Mononuclear cell (primary cell): ENCODE data around the gene ZNF519. TPM values are rescaled to one million over a fixed set of nuclear protein-coding genes. Genes with fewer than 3 reads are reported as not detected.
A peak's percentile ranks its signal among the peaks of the same experiment; 100 is the strongest.
"Not testable (repeated sequence)": the region's sequence is repeated elsewhere in the genome, so short reads cannot be mapped to it uniquely, and the experiment has no call there.

ENCODE experiments used
- H3K27me3 ChIP-seq: 2 replicates; pipeline ENCODE4 v1.6.0; 2011; ENCODE audit warnings: low read length, control low read depth; ENCODE audit not compliant: insufficient read depth
- H3K4me1 ChIP-seq: 2 replicates; pipeline ENCODE4 v1.5.1; 2011; ENCODE audit warnings: mild to moderate bottlenecking, low read length, control low read depth; ENCODE audit not compliant: insufficient read depth
- H3K4me3 ChIP-seq: 2 replicates; pipeline ENCODE4 v1.5.1; 2011; ENCODE audit warnings: mild to moderate bottlenecking, low read length, moderate library complexity
- H3K9me3 ChIP-seq: 2 replicates; pipeline ENCODE4 v1.5.1; 2011; ENCODE audit warnings: low read depth, mild to moderate bottlenecking, control low read depth, low read length
- total RNA-seq: library from RNA; depleted of rRNA; stranded (reverse); fragments of >200 nt; gene quantifications from one replicate; pipeline ENCODE4 v1.2.3, GENCODE V29; 2012

Gene ZNF519
- total RNA-seq: 6.9 TPM

GRCh38 chr18:14132271-14132700 lies at the start of gene ZNF519:
Gene ZNF519, minus strand, starts transcription at chr18:14132435. Its CDS starts 158 bp downstream, at chr18:14132277.
- H3K27me3 ChIP-seq, H3K4me1 ChIP-seq, H3K9me3 ChIP-seq: not testable (repeated sequence)
- peak within 1 kb of the TSS; percentile 51 for H3K4me3 ChIP-seq

GRCh38 chr18:14179306-14179705 lies 47.1 kb upstream of the ZNF519 start:
- Histone ChIP-seq H3K27me3 (no peaks in the 10 kb centered on the region), H3K4me1 (no peaks in the 10 kb centered on the region), H3K9me3 (no peaks in the 10 kb centered on the region), H3K4me3 (peak overlapping the region; percentile 37)

- H3K9me3 ChIP-seq, H3K27me3 ChIP-seq, H3K4me1 ChIP-seq: not testable (repeated sequence)
- H3K4me3 ChIP-seq: peak overlapping the region; percentile 37
Observed at GRCh38 chr18:14178321-14179196, 46.3 kb upstream of the ZNF519 start.

DNA sequence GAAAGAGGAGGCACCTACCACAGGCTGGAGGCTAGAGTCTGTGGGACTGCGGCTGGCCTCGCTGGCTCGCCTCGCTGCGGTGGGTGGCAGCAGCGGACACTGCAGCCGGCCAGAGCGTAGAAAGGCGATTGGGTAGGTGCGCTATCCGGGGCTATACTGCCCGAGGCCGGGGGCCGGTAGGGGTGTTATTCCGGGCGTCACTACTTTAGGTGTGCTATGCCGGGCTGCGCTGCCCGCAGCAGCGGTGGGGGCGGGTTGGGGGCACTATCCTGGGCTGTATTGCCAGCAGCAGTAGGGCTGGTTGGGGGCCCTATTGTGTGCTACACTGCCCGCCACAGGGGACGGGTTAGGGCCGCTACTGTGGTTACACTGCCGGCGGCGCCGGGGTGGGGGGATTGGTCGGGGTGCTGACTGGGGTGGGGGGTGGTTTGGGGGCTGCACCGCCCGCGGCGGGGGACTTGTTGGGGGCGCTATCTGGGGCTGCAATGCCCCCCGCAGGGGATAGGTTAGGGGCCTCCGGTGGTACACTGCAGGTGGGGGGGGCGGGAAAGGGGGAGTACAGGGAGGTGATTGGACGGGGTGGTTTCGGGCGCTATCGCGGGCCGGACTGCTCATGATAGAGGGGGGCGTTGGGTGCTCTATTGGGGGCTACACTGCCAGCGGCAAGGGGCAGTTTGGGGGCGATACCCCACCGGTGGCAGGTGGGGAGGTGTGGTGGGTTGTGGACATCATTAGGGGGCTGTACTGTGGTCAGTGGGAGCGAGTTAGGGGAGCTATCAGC lies 45.5 kb upstream of the ZNF519 start:
- H3K9me3 ChIP-seq, H3K4me3 ChIP-seq, H3K27me3 ChIP-seq, H3K4me1 ChIP-seq: not testable (repeated sequence)

- not testable (repeated sequence) for H3K9me3 ChIP-seq, H3K4me1 ChIP-seq, H3K4me3 ChIP-seq, H3K27me3 ChIP-seq
Observed at GRCh38 chr18:14175404-14175803, 43.2 kb upstream of the ZNF519 start.

GRCh38 chr18:14174706-14175085 lies 42.5 kb upstream of the ZNF519 start:
- no peak overlapping the region for H3K4me3 ChIP-seq
- no peaks in the 10 kb centered on the region for H3K4me1 ChIP-seq
- H3K27me3 ChIP-seq: no peaks in the 10 kb centered on the region
- no peaks in the 10 kb centered on the region for H3K9me3 ChIP-seq

DNA sequence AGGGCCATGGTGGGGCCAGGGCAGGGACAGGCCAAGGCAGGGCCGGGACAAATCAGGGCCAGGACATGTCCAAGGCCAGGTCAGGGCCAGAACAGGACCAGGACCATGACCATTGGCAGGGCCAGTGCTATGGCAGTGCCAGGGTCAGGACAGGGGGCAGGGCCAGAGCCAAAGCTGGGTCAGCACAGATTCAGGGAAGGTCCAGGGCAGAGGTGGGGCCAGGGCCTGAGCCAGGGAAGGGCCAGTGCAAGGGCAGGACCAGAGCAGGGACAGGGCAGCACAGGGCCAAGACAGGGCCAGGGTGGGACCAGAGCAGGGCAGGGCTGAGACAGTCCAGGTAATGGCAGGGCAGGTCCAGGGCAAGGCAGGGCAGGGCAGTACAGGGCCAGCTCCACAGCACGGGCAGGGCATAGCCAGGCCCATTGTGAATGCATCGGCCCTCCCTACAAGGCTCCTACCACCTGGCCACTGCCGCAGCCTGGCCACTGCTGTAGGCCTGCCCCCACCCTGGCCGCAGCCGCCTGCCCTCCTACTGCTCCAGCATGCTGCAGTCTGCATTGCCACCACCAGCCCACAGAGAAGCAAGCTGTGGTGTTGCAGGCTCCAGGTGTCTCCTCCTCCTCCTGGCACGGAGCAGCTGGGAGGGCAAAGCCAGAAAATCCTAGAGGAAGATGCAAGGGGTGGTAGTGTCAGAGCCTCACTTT lies 41.9 kb upstream of the ZNF519 start:
- not testable (repeated sequence) for H3K4me1 ChIP-seq, H3K9me3 ChIP-seq, H3K27me3 ChIP-seq, H3K4me3 ChIP-seq

- H3K4me3 ChIP-seq, H3K27me3 ChIP-seq, H3K9me3 ChIP-seq, H3K4me1 ChIP-seq: not testable (repeated sequence)
Observed at GRCh38 chr18:14173116-14173951, 41.1 kb upstream of the ZNF519 start.

DNA sequence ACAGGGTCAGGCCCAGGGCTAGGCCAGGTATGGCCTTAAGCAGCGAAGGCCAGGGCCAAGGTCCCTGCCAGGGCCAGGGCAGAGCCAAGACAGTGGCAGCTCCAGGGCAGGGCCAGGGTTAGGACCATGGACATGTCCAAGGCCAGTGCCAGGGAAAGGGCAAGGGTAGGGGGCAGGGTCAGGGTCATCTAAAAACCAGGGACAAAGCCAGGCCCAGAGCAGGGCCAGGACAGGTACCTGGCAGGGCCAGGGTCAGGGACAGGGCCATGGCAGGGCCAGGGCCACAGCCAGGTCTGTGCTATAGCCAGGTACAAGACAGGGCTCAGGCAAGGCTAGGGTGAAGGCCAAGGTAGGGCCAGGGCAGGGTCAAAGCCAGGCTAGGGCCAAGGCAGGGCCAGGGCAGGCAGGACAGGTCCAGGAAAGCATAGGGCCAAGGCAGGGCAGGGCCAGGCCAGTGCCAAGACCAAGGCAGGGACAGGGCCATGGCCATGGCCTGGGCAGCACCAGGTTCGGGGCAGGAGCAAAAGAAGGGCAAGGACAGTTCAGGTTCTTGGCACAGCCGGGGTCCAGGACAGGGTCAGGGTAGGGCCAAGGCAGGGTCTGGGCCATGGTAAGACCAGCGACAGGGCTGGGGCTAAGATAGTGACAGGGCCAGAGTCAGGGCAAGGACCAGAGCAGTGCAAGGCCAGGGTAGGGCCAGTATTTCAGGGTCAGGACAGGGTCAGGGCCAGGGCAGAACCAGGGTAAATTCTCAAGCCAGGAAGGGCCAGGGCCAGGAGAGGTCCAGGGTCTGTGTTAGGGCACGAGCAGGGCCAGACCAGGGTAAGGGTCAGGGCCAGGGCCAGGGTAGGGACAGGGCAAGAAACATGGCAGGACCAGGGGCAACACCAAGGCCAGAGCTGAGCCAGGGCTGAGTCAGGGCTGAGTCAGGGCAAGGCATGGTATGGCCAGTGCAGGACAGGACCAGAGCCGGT lies 40.2 kb upstream of the ZNF519 start:
- H3K27me3 ChIP-seq, H3K9me3 ChIP-seq, H3K4me3 ChIP-seq, H3K4me1 ChIP-seq: not testable (repeated sequence)

- H3K27me3 ChIP-seq, H3K4me3 ChIP-seq, H3K9me3 ChIP-seq, H3K4me1 ChIP-seq: not testable (repeated sequence)
Observed at GRCh38 chr18:14171301-14172141, 39.3 kb upstream of the ZNF519 start.

GRCh38 chr18:14170367-14171036 lies 38.3 kb upstream of the ZNF519 start:
- not testable (repeated sequence) for H3K4me3 ChIP-seq, H3K27me3 ChIP-seq, H3K9me3 ChIP-seq, H3K4me1 ChIP-seq

DNA sequence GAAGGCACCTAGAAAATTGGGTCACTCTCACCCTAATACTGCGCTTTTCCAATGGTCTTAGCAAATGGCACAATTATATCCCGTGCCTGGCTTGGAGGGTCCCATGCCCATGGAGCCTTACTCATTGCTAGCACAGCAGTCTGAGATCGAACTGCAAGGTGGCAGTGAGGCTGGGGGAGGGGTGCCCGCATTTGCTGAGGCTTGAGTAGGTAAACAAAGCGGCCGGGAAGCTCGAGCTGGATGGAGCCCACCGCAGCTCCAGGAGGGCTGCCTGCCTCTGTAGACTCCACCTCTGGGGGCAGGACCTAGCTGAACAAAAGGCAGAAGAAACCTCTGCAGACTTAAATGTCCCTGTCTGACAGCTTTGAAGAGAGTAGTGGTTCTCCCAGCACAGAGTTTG lies 30.7 kb upstream of the ZNF519 start:
- H3K4me3 ChIP-seq, H3K9me3 ChIP-seq, H3K27me3 ChIP-seq, H3K4me1 ChIP-seq: not testable (repeated sequence)
